ENCODE results near the gene FOXP4.

DNA sequence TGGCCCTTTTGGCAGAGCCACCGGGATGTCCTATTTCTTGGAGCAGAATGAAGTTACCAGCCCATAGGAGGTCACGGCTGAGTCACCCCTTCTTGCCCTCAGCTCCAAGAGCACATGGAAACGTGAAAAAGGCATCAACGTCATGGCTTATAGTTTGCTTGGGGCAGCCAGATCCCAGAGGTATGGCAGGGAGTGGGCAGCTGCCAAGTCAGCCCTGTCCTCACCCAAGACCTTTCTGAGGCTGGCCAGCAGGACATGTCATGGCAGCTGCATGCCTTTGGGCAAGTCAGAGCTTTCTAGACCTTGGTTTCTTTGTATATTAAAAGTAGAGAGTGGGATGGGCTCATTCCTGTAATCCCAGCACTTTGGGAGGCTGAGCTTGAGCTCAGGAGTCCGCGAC is 83.9 kb downstream of the FOXP4 start:
- no peak for TF ChIP-seq CTCF (IDR thresholded peaks at IDR 0.05 in 8 of 11, conservative IDR thresholded peaks at IDR 0.05 in 3 of 11)
- TF ChIP-seq POLR2A (IDR thresholded peaks at IDR 0.05), result no peak
- TF ChIP-seq POLR2AphosphoS5 (IDR thresholded peaks at IDR 0.05), result no peak

Measured in spleen (tissue), 7 donors.